K562 (cell line): ENCODE data around the gene AIDA. TPM values are rescaled to one million over a fixed set of nuclear protein-coding genes. Genes with fewer than 3 reads are reported as not detected.
A peak's percentile ranks its signal among the peaks of the same experiment; 100 is the strongest.

Experiments used
- DNMT1 ChIP-seq: fragments of 450-650 bp; IDR thresholded peaks from 2 replicates; pipeline ENCODE4 v1.6.1; 2016; ENCODE audit warnings: antibody characterized with exemption, mild to moderate bottlenecking
- FOXM1 ChIP-seq, 2 experiments: fragments of 450-650 bp in 1 of 2; sonication (generic) in 1 of 2; formaldehyde crosslinking in 1 of 2; IDR thresholded peaks; 2 replicates each; pipeline versions ENCODE4 v1.6.1 to v1.9.0; 2017 to 2022; ENCODE audit warnings: low read depth in 2 of 2, mild to moderate bottlenecking in 2 of 2, missing genetic modification reagents in 1 of 2, moderate library complexity in 1 of 2
- JUN ChIP-seq, 2 experiments: sonication (generic) in 1 of 2; formaldehyde crosslinking in 1 of 2; IDR thresholded peaks; 2 replicates each; pipeline versions ENCODE4 v1.6.1 to v1.8.0; 2012 to 2022; ENCODE audit warnings: borderline replicate concordance in 2 of 2, mild to moderate bottlenecking in 2 of 2, improper control_type of control experiment in 1 of 2, low read depth in 1 of 2, low read length in 1 of 2, missing genetic modification reagents in 1 of 2
- polyA plus RNA-seq, 8 experiments: library from polyadenylated mRNA; depleted of rRNA in 4 of 8; stranded (reverse) in 5 of 8; unstranded in 3 of 8; fragments of >200 nt; fragmentation: Nextera tagmentation in 2 of 8; fragmentation: Illumina TruSeq in 1 of 8; extraction: Ambion mirVana in 2 of 8; extraction: Trizol in 1 of 8; gene quantifications; 2 replicates each; pipeline versions ENCODE4 v1.2.1 to v1.2.3, GENCODE V29; 2011 to 2014; ENCODE audit warnings: inconsistent platforms in 1 of 8, missing spikeins in 1 of 8
- total RNA-seq, 7 experiments: library from RNA; depleted of rRNA in 6 of 7; stranded (reverse); fragments of >200 nt in 6 of 7; fragmentation: Illumina TruSeq in 2 of 7; extraction: Trizol in 2 of 7; gene quantifications; 2 replicates each; pipeline versions ENCODE4 v1.2.1 to v1.2.3, GENCODE V29; 2011 to 2021; ENCODE audit warnings: low replicate concordance in 1 of 7
- TF ChIP-seq, protein P1 (sequence below): sonication (generic); formaldehyde crosslinking; IDR thresholded peaks from 2 replicates; pipeline ENCODE4 v1.8.0; 2022; ENCODE audit warnings: mild to moderate bottlenecking, missing genetic modification reagents, borderline replicate concordance

The AIDA gene
- total and polyA plus RNA-seq, 9 of the 15 experiments (the other 6 are each of a cell fraction or from before 2014, with no cell fraction given) = 18.2 to 77.9 (median 24.9) TPM

GRCh38 chr1:222713091-222713961 lies 1.0 kb upstream of the AIDA start (continued):
- peak; percentile 64; the same call in 1 of the 2 replicates for TF ChIP-seq JUN (IDR thresholded peaks at IDR 0.05; ENCODE audit: borderline replicate concordance, low read depth, low read length)
- TF ChIP-seq JUN (CRISPR knock-in tag; IDR thresholded peaks at IDR 0.05; ENCODE audit: borderline replicate concordance) = no peak
- TF ChIP-seq, protein P1, sequence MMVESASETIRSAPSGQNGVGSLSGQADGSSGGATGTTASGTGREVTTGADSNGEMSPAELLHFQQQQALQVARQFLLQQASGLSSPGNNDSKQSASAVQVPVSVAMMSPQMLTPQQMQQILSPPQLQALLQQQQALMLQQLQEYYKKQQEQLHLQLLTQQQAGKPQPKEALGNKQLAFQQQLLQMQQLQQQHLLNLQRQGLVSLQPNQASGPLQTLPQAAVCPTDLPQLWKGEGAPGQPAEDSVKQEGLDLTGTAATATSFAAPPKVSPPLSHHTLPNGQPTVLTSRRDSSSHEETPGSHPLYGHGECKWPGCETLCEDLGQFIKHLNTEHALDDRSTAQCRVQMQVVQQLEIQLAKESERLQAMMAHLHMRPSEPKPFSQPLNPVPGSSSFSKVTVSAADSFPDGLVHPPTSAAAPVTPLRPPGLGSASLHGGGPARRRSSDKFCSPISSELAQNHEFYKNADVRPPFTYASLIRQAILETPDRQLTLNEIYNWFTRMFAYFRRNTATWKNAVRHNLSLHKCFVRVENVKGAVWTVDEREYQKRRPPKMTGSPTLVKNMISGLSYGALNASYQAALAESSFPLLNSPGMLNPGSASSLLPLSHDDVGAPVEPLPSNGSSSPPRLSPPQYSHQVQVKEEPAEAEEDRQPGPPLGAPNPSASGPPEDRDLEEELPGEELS = peak; percentile 86
- TF ChIP-seq DNMT1 = no peak
- TF ChIP-seq FOXM1 (IDR thresholded peaks at IDR 0.05; ENCODE audit: low read depth) = peak; percentile 79
- TF ChIP-seq FOXM1 (CRISPR knock-in tag; IDR thresholded peaks at IDR 0.05; ENCODE audit: low read depth) = no peak
